MM.1S (cell line): ENCODE results near the gene IMMT.

Source experiments
- DNase-seq: peaks from one replicate; pipeline ENCODE4 v3.0.0-alpha.2; 2015
- H2AFZ ChIP-seq: fragments of 300-600 bp; sonication (generic); 2 replicates; pipeline ENCODE4 v1.6.0; 2016; ENCODE audit warnings: antibody characterized with exemption, low read length
- H3F3A ChIP-seq: fragments of 300-600 bp; sonication (generic); 2 replicates; pipeline ENCODE4 v1.6.1; 2016; ENCODE audit warnings: mild to moderate bottlenecking, antibody characterized with exemption, low read length, moderate library complexity, mixed read lengths; ENCODE audit not compliant: insufficient read depth
- H3K27ac ChIP-seq: fragments of 300-600 bp; sonication (generic); 2 replicates; pipeline ENCODE4 v1.5.1; 2016; ENCODE audit warnings: mild to moderate bottlenecking, low read length
- H3K27me3 ChIP-seq: fragments of 300-600 bp; sonication (generic); replicated peaks from 2 replicates; pipeline ENCODE4 v1.6.0; 2016; ENCODE audit warnings: low read length; ENCODE audit not compliant: insufficient read depth
- H3K36me3 ChIP-seq: fragments of 300-600 bp; sonication (generic); replicated peaks from 2 replicates; pipeline ENCODE4 v1.6.1; 2016; ENCODE audit warnings: mild to moderate bottlenecking, low read length, mixed read lengths; ENCODE audit not compliant: insufficient read depth
- H3K4me1 ChIP-seq: fragments of 300-600 bp; sonication (generic); 2 replicates; pipeline ENCODE4 v1.6.1; 2016; ENCODE audit warnings: low read length, mixed read lengths
- H3K4me2 ChIP-seq: fragments of 300-600 bp; sonication (generic); 2 replicates; pipeline ENCODE4 v1.6.0; 2016; ENCODE audit warnings: low read depth, low read length
- H3K4me3 ChIP-seq: fragments of 300-600 bp; sonication (generic); 2 replicates; pipeline ENCODE4 v1.5.1; 2016; ENCODE audit warnings: low read length, mixed read lengths
- H3K79me2 ChIP-seq: fragments of 300-600 bp; sonication (generic); 2 replicates; pipeline ENCODE4 v1.6.1; 2016; ENCODE audit warnings: mixed run types, low read length, mixed read lengths
- H3K9ac ChIP-seq: fragments of 300-600 bp; sonication (generic); 2 replicates; pipeline ENCODE4 v1.6.1; 2016; ENCODE audit warnings: low read length, mixed read lengths
- H3K9me2 ChIP-seq: fragments of 300-600 bp; sonication (generic); replicated peaks from 2 replicates; pipeline ENCODE4 v1.6.1; 2016; ENCODE audit warnings: mild to moderate bottlenecking, low read length, mixed read lengths; ENCODE audit not compliant: insufficient read depth
- H3K9me3 ChIP-seq: fragments of 300-600 bp; sonication (generic); replicated peaks from 2 replicates; pipeline ENCODE4 v1.6.1; 2016; ENCODE audit warnings: mild to moderate bottlenecking, low read length, mixed read lengths; ENCODE audit not compliant: insufficient read depth
- H4K20me1 ChIP-seq: fragments of 300-600 bp; sonication (generic); 2 replicates; pipeline ENCODE4 v1.6.1; 2016; ENCODE audit warnings: mild to moderate bottlenecking, low read length, moderate library complexity, mixed read lengths; ENCODE audit not compliant: insufficient read depth
- EZH2 ChIP-seq: fragments of 300-600 bp; sonication (generic); optimal IDR thresholded peaks from 2 replicates; pipeline ENCODE3; 2017; ENCODE audit warnings: low read depth, mild to moderate bottlenecking, antibody characterized with exemption, low read length, mixed read lengths
- EZH2phosphoT487 ChIP-seq: fragments of 300-600 bp; sonication (generic); IDR thresholded peaks from 2 replicates; pipeline ENCODE4 v1.6.1; 2018; ENCODE audit warnings: antibody characterized with exemption, low read length
- TF ChIP-seq, protein P1 (sequence below): fragments of 300-600 bp; sonication (generic); IDR thresholded peaks from 2 replicates; pipeline ENCODE4 v1.5.1; 2016; ENCODE audit warnings: antibody characterized with exemption, low read length, mixed read lengths

Gene IMMT

DNA sequence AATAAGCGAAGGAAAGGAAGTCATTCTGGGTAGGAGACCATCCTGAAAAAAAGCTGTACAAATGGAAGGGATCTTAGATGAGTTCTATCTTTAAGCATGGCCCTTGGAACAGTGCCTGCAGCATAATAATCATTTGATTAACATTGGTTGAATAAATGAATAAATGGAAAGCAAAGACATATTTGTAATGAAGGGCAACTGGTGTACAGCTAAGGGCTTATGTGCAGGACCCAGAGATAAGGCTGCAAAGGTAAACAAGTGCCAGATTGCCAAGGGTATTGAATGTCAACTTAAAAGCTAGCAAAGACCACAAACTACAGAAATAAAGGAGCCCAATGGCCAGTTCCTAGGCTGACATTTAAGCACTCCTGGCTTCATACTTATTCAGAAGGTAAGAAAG, 19.4 kb downstream of the IMMT start:
- H3K4me3 ChIP-seq: no peak overlapping the region
- no peaks in the 10 kb centered on the region for H3K27me3 ChIP-seq
- H2AFZ ChIP-seq: no peak overlapping the region
- H4K20me1 ChIP-seq: no peaks in the 10 kb centered on the region
- H3K9me2 ChIP-seq: no peaks in the 10 kb centered on the region
- no peak overlapping the region for H3K4me2 ChIP-seq
- 0 out of 2 replicates have a peak, but pooled peaks cover 3% of the 10 kb centered on the region for H3K36me3 ChIP-seq
- peaks cover 68% of the 10 kb centered on the region for H3K79me2 ChIP-seq
- no peak overlapping the region for H3K9ac ChIP-seq
- H3K4me1 ChIP-seq: no peaks in the 10 kb centered on the region
- H3F3A ChIP-seq: no peaks in the 10 kb centered on the region
- TF ChIP-seq, protein P1, sequence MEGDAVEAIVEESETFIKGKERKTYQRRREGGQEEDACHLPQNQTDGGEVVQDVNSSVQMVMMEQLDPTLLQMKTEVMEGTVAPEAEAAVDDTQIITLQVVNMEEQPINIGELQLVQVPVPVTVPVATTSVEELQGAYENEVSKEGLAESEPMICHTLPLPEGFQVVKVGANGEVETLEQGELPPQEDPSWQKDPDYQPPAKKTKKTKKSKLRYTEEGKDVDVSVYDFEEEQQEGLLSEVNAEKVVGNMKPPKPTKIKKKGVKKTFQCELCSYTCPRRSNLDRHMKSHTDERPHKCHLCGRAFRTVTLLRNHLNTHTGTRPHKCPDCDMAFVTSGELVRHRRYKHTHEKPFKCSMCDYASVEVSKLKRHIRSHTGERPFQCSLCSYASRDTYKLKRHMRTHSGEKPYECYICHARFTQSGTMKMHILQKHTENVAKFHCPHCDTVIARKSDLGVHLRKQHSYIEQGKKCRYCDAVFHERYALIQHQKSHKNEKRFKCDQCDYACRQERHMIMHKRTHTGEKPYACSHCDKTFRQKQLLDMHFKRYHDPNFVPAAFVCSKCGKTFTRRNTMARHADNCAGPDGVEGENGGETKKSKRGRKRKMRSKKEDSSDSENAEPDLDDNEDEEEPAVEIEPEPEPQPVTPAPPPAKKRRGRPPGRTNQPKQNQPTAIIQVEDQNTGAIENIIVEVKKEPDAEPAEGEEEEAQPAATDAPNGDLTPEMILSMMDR: no peak
- TF ChIP-seq EZH2 (no peak), EZH2phosphoT487 (no peak)
- no peak overlapping the region for H3K27ac ChIP-seq
- no peak for DNase-seq
- H3K9me3 ChIP-seq: no peaks in the 10 kb centered on the region

DNA sequence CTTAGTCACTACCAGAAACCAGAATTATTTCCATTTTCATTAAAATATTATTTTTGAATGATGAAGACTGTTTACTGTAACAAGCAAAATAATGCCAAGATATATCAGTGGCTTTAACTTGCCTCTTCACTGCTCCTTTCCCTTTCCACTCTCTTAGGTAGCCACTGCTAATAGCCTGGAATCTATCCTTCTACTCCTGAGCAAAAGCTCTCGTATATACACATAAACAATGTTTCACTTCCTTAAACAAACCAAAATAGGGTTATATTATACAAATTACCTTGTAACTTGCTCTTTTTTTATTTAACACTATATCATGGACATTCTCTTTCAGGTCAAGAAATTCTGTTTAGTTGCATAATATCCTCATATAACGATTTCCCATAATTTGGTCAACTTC, 20.8 kb downstream of the IMMT start:
- Histone ChIP-seq H2AFZ (no peak overlapping the region), H3K4me1 (no peaks in the 10 kb centered on the region), H3K9me2 (no peaks in the 10 kb centered on the region), H3K9ac (no peak overlapping the region), H3F3A (no peaks in the 10 kb centered on the region), H3K4me3 (no peak overlapping the region), H3K27me3 (no peaks in the 10 kb centered on the region), H3K27ac (no peak overlapping the region), H4K20me1 (no peaks in the 10 kb centered on the region), H3K9me3 (no peaks in the 10 kb centered on the region), H3K4me2 (no peak overlapping the region), H3K79me2 (peaks cover 60% of the 10 kb centered on the region), H3K36me3 (peaks cover 3% of the 10 kb centered on the region; the same call in 1 of the 2 replicates)
- DNase-seq: no peak
- TF ChIP-seq EZH2phosphoT487 (no peak), EZH2 (no peak)
- TF ChIP-seq, protein P1: no peak

DNA sequence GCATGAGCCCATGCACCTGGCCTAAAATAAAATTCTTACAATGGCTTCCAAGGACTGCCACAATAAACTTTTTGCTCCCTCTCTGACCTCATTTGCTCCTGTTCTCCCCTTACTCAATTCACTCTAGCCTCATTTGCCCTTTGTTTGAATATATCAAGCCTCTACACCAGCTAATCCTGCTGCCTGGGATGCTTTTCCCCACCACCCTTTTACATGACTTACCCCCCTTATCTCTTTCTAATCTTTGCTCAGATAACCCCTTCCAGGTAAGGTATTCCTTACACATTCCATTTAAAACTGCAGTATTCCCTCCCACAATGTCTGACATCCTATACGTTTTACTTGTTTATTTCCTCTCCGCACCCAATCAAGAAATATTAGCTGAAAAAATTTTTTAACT, 22.7 kb downstream of the IMMT start:
- H3K27ac ChIP-seq: no peak overlapping the region
- no peak for TF ChIP-seq EZH2
- TF ChIP-seq, protein P1: no peak
- TF ChIP-seq EZH2phosphoT487: no peak
- H3K9ac ChIP-seq: no peak overlapping the region
- H3K4me2 ChIP-seq: no peak overlapping the region
- no peaks in the 10 kb centered on the region for H3K9me2 ChIP-seq
- H3K36me3 ChIP-seq: peaks cover 6% of the 10 kb centered on the region; the same call in 1 of the 2 replicates
- H3K4me3 ChIP-seq: no peak overlapping the region
- peaks cover 50% of the 10 kb centered on the region for H3K79me2 ChIP-seq
- no peaks in the 10 kb centered on the region for H3F3A ChIP-seq
- H4K20me1 ChIP-seq: no peaks in the 10 kb centered on the region
- no peak for DNase-seq
- H3K4me1 ChIP-seq: no peaks in the 10 kb centered on the region
- H3K9me3 ChIP-seq: no peaks in the 10 kb centered on the region
- no peak overlapping the region for H2AFZ ChIP-seq
- H3K27me3 ChIP-seq: no peaks in the 10 kb centered on the region
